Measurements from ENCODE around the gene IFNA8.
"Not testable (repeated sequence)": the region's sequence is repeated elsewhere in the genome, so short reads cannot be mapped to it uniquely, and the experiment has no call there.

The IFNA8 gene

DNA sequence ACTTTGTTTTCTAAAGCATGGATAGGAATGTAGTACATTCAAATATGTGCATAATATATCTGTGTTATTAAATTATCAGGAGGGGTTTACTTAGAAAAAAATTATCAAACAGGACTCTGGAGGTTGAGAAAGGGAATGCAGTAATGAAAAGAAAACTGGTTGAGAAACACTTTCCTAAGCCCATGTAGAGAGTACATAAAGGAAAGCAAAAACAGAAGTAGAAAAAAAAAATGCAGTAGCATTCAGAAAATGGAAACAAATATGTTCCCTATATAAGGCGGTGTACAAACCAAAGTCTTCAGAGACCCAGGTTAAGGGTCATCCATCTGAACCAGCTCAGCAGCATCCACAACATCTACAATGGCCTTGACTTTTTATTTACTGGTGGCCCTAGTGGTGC, at the start of gene IFNA8:
IFNA8 (plus strand) TSS at position 301 of the 400 bp plus-strand sequence; CDS start at position 361, 60 bp downstream.
- DNase-seq, result no peak

DNA sequence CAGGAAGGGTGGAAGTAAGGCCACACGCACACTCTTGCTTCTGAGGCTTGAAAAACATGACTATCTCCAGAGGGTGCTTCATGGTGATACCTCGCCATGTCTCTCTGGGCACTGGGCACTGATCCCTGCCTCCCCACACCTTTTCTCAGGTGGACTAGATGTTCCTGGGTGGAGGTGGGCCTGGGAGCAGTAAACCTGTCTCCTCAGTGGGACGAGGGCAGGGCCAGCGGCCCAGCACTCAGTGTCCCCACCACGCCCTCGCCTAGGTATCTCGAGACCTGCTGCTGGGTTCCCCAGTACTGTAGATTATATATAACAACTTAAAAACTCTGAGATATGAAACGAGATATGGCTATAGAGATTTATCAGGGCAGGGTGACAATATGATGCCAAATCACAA, 46.6 kb upstream of the IFNA8 start:
- no peak for DNase-seq

DNA sequence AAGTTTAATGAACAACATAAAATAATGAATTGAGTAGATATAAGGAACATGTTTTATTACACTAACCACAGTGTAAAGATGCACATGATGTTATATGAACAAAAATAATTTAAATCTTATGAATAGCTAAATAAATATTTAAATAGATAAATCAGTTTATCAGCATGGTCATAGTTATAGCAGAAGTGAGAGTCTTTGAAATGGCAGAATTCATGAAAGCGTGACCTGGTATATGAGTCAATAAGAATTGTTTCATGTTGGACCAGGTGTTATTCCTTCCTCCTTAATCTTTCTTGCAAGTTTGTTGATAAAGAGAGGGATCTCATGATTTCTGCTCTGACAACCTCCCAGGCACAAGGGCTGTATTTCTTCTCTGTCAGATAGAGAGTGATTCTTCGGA, 41.7 kb upstream of the IFNA8 start:
- DNase-seq, result not testable (repeated sequence)

DNA sequence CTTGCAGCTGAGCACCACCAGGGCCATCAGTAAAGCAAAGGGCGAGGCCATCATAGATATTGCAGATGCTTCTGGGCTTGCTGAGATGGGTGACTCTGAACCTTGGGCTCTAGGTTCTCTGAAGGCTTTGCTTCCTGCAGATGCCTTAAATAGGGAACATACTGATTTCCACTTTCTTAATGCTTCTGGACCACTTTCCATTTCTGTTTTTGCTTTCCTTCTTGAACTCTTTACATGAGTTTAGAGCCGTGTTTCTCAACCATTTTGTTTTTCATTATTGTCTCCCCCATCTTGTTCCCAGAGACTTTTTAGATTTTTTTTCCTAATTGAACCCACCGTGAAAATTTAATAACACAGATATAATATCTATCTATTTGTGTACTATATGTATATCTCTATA, 41.0 kb upstream of the IFNA8 start, which contains the start of gene IFNA13:
IFNA13 (minus strand) TSS at position 101 of the 400 bp plus-strand sequence; CDS start at position 54, 47 bp downstream.
- DNase-seq, result no peak

DNA sequence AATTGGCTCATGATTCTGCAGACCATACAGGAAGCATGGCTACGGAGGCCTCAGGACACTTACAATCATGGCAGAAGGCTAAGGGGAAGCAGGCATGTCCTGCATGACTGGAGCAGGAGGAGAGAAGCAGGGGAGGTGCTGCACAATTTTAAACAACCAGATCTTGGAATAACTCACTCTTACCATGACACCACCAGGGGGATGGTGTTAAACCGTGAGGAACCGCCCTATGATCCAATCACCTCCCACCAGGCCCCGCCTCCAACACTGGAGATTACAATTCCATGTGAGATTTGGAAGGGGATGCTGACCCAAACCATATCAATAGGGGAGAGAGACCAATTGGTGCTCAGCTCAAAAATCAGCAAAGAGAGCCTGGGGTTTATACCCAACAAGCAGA, 37.5 kb upstream of the IFNA8 start:
- not testable (repeated sequence) for DNase-seq

DNA sequence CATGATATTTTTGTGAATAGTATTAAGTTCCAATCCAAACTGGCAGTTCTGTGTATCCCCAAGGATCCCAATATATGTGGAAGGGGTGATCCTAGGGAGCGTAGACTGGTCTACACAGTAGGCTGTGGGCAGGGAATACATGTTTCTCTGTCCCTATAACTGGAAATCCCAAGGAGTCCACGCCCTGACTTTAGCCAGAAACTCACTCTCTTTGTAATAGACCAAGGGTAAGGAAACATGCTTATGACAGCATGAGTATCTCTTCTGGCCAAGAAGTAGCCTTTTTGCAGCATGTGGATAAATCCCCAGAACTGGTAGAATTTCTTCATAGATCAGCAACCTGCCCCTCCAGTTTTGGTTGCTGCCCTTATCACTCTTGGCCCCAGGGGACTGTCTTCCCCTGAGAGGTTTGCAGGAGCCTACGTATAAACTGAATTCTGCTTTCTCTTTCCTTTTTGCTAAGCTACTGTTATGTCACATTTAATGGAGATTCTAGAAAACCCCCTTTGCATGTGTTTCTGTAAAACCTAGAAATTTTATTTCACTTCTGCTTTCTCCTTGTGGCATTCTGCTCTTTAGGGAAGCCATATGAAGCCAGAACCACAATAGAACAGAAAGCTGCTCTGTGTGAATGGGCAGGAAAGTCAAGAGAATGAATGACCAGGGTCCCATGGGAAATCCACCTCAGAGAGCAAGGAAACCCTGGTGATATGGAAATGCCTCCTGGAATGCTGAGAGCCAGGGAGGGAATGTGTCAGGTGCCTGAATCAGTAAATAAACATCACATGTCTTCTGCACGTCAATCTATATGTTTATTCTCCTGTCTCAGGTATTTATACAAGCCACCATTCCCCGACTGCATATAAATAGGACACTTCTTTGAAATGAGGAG, 27.2 kb upstream of the IFNA8 start:
- no peak for DNase-seq

DNA sequence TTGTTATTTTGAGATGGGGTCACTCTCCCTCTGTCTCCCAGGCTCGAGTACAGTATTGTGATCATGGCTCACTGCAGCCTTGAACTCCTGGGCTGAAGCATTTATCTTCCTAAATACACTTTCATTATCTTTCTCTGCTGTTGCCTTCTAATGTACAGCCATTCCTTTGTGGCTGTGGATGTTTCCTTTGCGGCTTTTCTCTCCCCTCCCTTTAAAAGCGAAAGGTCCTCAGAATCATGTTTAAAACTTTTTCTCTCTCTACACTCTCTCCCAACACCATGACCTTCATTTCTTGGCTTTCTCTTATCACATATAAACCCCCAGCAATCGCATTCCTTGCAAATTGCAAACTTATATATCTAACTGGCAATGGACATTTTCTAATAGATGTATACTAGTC, 25.3 kb upstream of the IFNA8 start:
- DNase-seq, result no peak

DNA sequence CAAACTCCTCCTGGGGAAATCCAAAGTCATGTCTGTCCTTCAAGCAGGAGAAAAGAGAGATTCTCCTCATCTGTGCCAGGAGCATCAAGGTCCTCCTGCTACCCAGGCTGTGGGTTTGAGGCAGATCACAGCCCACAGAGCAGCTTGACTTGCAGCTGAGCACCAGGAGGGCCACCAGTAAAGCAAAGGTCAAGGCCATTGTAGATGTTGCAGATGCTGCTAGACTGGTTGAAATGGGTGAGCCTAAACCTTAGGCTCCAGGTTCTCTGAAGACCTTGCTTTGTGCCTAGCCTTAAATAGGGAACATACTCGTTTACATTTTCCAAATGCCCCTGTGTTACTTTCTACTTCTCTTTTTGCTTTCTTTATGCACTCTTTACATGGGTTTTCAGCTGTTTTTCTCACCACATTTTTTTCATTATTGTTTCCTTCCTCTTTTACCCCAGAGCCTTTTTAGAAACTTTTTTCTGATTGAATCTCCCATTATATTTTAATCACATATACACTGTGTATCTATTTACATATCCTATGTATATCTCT, 23.7 kb upstream of the IFNA8 start, which contains the start of gene IFNA2:
IFNA2 (minus strand) TSS at position 268 of the 540 bp plus-strand sequence; CDS start at position 199, 69 bp downstream.
- no peak for DNase-seq

DNA sequence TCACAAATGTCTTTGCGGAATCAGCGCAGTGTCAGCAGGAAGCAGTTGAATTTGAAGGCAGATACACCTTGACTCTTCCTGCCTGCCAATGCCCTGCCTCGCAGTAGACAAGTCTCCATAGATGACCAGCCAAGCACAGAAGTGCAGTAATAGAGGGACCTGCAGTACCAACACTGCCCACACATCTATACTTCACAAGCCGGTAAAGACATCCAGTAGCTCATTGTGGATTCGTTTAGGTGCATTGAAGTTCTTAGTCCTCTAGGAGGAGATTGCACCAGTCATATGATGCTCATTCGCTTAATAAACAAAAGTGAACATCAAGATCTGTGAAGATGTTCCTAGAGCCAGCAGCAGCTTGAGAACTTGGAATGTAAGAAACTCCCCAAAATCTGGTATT, 16.6 kb upstream of the IFNA8 start:
- no peak for DNase-seq

DNA sequence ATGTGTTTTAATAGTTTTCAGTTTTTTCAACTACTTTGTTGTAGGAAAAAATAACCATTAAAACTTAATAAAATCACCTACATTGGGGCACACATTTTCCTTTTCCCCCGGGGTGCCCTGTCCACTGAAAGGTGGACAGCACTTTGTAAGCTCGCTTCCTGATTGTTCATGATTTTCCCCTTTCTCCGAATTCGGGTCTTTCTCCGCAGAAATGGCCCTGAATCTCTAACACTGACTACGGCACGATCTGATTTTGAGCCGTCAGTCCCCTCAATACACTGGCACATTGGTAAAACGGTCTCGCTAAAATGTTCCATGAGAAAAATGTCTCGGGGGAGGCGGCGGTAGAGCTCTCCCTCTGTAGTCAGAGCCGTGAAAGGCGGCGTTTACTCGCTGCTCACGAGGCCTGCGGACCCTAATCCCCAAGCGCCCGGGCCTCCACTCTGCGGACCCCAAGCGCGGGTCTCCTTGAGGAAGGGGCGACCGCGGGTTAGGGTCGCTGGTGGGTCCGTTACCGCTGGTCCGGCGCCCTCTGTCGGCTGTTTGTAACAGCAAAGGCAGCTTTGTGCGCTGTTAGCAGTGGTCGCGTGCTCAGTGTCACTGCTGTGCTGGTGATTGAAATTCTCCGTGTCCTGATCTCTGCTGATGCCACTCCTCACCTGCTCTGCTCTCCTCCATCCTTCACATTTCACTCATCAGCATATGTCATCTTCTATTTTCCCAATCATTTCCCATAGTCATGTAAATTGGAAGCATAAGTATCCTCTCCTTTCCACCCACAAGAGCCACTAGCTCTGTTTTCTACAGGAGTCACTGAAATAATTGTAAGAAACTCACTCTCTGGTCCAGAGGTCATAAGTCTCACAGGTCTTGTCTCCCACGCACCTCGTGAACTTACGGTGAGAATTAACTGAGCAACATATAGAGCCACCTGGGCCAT, 12.9 kb upstream of the IFNA8 start:
- DNase-seq, result peak; percentile 86

DNA sequence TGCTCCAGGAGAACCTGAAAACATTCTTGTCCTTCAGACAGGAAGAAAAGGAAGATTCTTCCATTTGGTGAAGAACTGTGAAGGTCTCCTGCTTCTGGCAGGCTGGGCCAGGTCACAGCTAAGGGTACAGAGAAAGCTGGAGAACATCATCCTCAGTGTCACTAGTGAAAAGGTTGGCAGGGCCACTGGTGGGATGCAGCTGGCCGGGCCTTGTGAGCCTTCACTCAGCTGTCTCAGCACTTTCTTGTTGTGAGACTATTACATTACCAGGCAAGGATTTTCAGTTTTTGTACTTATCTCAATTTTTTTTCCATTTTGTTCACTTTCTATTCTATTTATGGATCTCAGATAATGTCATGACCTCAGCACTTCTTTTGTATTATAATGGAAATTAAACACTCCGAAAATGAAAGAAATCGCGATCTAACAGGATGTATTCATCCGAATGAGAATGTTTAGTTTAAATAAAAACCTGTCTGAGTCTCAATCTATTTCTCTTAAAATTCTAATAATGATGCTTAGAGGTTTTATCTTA, 9.9 kb upstream of the IFNA8 start:
- DNase-seq, result no peak

DNA sequence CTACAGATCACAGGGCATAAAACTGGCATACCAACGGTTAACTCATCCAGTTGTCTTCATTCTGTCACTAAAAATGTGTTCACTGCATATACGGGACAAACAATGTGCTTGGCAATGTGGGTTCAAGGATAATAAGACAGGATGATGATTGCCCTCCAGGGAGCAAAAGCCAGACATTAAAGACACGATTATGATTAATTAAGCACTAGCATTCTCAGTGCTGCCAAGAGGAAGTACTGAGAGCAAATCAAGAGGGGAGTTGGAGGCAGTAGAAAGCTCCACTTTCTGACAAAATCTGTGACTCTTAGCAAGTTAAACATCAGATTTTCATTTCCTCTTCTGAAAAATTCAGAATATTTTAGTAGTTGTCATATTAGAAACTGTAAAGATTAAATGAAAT, 9.0 kb upstream of the IFNA8 start:
- DNase-seq, result no peak

DNA sequence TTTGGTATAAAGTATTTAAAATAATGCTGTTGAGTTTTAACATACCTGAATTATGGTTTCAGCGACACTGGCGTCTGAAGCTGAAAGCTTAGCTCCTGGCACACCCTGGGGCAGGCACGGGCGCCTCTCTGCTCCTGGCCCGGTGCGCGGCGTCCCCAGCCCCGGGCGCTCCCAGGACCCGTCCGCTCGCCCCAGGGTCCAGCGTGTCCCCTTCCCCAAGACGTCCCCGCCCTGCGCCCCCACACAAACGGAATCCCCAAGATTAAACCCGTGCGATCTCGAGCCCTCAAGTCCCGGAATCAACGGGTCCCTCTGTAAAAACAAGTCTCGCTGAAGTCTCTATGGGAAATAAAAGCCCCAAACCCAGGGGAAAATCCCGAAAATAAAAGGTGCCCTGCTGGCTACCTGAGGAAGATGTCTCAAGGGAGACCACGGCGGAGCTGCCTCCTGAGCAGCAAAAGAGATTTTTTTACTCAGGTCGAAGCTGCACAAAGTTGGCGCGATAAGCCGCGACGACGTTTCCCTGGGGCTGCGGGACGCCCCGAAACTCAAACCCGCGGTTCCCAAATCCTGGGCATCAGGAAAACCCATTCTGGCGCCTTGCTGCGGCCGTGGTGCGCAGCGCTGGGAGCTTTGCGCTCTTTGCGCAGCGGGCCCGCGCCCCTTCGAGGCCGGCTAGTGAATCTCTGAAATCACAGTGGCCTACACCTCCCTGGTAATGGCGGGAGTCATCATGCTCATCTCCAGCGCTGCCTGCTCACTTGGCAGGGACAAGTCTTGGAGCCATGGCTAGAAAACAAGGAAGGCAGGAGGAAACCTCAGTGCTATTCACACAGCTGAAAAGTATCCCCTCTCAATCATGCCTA, 6.3 kb upstream of the IFNA8 start:
- DNase-seq, result no peak

DNA sequence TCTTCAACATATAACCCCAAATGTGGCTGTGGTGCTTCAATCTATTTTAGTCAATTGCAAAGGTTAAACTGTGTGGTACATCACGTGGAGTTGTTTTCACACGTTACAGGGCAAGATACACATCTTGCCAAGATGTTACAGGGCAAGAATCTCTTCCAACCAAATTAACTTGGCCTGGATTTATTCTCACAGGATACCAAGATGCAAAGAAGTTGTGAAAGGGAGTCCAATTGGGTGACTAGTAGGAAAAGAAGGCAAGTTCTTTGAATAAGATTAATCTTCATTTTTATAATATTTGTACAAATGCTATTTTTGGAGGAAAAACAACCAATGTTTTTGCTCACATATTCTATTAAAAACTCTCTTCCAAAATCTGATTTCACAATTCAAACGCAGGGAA, 4.8 kb upstream of the IFNA8 start:
- no peak for DNase-seq

DNA sequence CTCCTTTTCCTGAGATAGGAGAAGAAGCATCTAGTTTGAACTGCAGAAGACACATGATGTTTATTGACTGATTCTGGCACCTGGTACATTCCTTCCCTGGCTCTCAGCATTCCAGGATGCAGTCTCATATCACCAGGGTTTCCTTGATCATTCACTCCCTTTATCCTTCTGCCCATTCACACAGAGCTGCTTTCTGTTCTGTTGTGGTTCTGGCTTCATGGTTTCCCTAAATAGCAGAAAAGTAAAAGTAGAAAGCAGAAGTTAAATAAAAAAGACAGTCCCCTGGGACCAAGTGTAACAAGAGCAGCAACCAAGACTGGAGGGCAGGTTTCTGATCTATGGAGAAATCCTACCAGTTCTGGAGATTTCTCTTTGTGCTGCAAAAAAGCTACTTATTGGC, 3.2 kb downstream of the IFNA8 start:
- no peak for DNase-seq

DNA sequence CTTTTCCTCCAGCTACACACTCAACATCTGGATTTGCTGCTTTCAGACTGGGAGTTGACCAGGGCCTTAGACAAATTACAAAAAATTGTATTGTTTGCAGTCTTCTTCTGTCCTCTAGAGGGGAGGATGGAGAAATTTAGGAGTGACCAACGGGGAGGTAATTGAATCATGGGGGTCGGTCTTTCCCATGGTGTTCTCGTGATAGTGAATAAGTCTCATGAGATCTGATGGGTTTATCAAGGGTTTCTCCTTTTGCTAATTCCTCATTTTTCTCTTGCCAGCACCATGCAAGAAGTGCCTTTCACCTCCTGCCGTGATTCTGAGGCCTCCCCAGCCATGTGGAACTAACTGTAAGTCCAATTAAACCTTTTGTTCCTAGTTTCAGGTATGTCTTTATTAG, 4.2 kb downstream of the IFNA8 start:
- no peak for DNase-seq

DNA sequence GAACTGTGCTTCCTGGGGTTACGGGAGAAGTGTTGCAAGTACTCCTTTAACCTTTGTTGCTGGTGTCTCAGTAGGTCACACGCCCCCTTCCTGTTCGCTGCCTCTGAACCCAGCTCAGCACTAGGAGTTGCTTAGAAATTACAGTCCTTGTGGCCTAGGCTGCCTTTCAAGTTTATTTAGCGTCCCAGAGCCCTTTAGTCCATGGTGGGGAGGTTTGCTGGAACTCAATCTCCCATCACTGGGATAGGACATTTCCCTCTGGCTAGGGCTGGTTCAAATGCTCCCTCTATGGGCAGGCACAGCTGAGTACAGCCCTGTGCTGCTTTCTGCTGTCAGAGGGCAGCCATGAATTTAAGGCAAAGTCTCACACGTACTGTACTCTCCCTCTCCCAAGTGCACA, 4.7 kb downstream of the IFNA8 start:
- DNase-seq, result no peak

DNA sequence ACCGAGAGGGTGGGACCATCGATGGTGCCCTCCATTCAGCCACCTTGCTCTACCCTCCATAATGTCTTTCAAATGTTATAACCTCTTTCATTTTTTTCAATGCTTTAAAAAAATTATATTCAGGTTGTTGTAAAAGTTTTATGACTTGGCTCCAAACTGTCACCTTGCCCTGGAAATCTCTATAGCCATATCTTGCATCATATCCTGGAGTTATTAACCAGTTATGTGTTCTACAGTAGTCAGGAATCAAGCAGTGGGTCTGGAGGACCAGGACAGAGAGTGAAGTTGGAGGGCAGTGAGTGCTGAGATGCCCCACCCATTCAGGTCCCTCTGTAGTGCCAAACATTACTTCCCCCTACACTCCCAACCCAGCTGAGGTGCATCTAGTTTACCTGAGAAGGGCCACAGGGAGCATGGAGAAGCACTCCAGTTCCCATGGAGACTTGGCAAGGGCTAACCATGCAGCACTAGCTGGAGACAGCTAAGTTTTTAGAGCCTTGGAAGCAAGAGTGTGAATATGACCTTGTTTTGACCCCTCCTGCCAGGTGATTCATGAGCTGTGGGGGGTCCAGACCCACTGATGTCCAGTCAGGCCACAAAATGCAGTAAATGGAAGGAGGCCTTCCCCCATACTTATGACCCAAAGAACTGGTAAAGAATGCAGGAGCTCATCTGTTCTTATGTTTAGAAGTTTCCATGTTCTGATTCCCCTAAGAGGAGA, 5.5 kb downstream of the IFNA8 start:
- DNase-seq, result no peak

DNA sequence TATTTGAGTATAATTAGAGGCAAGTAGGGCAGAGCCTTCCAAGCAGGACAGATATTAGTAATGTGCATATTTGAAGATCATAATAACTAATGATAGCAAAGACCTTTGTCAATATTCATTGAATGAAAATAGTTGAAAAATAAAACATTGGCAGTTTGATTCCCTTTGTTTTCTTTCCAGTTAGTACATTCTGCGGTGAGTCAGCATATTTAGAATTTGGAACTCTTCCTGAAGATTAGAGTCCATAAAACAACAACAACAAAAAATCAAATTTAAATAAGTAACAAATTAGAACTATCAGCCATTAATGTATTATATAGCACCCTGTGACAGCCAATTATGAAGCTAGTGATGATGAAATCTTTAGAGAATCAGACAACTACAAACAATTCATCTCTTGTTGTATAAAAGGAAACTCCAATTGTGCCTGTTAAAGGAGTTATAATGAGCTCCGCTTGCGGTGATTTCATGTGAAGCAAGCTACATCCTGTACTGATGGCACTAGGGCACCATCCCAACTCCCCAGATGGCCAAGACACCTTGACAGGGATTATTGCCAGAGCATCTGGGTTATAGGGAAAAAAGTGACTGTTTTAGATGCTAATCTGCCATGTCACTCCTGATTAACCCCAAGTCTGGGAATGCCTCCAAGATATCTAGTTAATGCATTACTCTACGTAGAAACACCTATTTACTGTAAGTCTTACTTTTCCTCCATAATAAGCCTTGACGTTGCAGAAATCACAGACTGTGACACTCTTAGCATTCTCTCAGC, 6.8 kb downstream of the IFNA8 start:
- no peak for DNase-seq

DNA sequence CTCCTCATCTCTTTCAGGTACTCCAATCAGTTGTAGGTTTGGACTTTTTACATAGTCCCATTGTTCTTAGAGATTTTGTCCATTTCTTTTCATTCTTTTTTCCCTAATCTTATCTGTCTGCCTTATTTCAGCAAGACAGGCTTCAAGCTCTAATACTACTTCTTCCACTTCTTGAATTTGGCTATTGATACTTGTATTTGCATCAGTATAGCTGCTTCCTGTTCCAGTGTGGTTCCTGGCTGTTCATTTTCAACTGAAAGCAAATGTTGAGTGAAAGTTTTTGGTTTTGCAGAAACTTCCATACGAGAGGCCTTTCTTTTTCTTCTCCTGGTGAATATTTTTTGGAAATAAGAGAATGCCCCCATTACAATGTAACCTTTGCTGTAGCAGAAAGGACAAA, 19.3 kb downstream of the IFNA8 start:
- DNase-seq, result no peak

All from activated effector memory CD4-positive, alpha-beta T cell treated with anti-CD3 and anti-CD28 coated beads, Interleukin-2, amount 50 U/mL, for 16 hours (primary cell).